Mesothelial cell of epicardium (in vitro differentiated cells): ENCODE results near the gene ADD3. TPM values are rescaled to one million over a fixed set of nuclear protein-coding genes. Genes with fewer than 3 reads are reported as not detected.

Source experiments
- DNase-seq, 2 experiments: peaks; one replicate each; pipeline ENCODE4 v3.0.0; 2021; ENCODE audit warnings: low spot score in 2 of 2; ENCODE audit not compliant: unreplicated experiment in 2 of 2
- H3K27ac Mint-ChIP-seq: 2 replicates; pipeline ENCODE4 v1.8.0; 2021; ENCODE audit warnings: mixed read lengths
- H3K27me3 Mint-ChIP-seq: 2 replicates; pipeline ENCODE4 v1.8.0; 2021; ENCODE audit warnings: low read depth, mixed read lengths
- H3K36me3 Mint-ChIP-seq: 2 replicates; pipeline ENCODE4 v1.8.0; 2021; ENCODE audit warnings: mixed read lengths
- H3K4me1 Mint-ChIP-seq: 2 replicates; pipeline ENCODE4 v1.8.0; 2021; ENCODE audit warnings: mixed read lengths
- H3K4me3 Mint-ChIP-seq: 2 replicates; pipeline ENCODE4 v1.8.0; 2021; ENCODE audit warnings: mild to moderate bottlenecking, moderate library complexity, mixed read lengths
- H3K9me3 Mint-ChIP-seq: 2 replicates; pipeline ENCODE4 v1.8.0; 2021; ENCODE audit warnings: mixed read lengths
- CTCF ChIP-seq: fragments of 200-600 bp; sonication (generic); IDR thresholded peaks from one replicate; pipeline ENCODE4 v1.5.0; 2021; ENCODE audit warnings: antibody characterized with exemption; ENCODE audit not compliant: unreplicated experiment
- total RNA-seq: library from RNA; stranded (reverse); gene quantifications from 3 replicates; pipeline ENCODE4 v1.2.1, GENCODE V29; 2021

ADD3 gene
- total RNA-seq, 1 donor from 2014 or later = 104 TPM

DNA sequence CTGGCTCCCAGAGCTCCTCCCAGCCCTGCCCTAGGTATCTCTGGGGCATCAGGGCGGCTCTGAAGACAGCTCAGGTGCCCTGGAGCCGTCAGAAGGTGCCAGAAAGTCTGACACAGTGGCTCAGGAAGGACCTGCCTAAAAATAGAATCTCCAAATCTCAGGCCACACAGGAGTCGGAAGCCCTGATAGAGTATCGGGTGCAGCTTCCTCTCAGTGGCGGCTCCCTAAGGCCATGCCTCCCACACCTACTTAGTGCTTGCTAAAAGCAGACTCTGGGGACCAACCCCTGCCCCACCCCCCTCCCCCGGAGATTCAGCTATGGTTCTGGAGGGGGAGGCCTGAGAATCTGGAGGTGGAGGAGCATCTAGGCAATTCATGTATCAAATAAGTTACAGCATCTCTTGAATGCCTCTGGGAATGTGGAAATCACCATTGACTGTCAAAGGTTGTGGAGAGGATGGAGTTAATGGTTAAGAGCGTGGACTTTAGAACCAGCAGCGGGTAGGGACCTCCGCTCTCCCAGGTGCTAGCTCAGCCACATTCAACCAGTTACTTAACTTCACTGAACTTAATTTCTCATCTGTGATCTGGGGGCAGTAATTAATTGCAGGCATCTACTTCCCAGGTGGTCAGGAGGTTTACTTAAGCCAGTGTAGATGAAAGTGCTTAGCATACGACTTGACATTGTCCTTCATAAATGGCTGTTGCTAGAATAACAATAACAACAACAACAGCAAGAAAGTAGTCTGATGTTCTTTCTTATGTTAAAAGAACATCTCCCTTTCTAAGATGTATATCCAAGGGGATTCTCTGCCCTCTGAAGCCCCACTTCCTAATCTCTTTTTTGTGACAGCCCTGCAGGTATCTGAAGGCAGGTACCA, 161.1 kb downstream of the ADD3 start:
- Mint-ChIP-seq H3K27me3 (peaks cover 59% of the 10 kb centered on the region), H3K27ac (no peak overlapping the region), H3K36me3 (no peaks in the 10 kb centered on the region), H3K9me3 (no peaks in the 10 kb centered on the region), H3K4me1 (peaks cover 22% of the 10 kb centered on the region), H3K4me3 (peak overlapping the region; percentile 30)
- no peak for DNase-seq
- no peak for TF ChIP-seq CTCF

- Mint-ChIP-seq H3K27ac (no peak overlapping the region), H3K4me3 (no peak overlapping the region), H3K4me1 (peaks cover 22% of the 10 kb centered on the region), H3K9me3 (no peaks in the 10 kb centered on the region), H3K27me3 (peaks cover 59% of the 10 kb centered on the region), H3K36me3 (no peaks in the 10 kb centered on the region)
- no peak for DNase-seq
- TF ChIP-seq CTCF = no peak
These were observed 161.8 kb downstream of the ADD3 start for GRCh38 chr10:110169586-110169985.

GRCh38 chr10:110170142-110170971, 162.6 kb downstream of the ADD3 start:
- no peak for TF ChIP-seq CTCF
- Mint-ChIP-seq H3K36me3 (no peaks in the 10 kb centered on the region), H3K27ac (no peak overlapping the region), H3K27me3 (peaks cover 55% of the 10 kb centered on the region), H3K4me1 (peaks cover 22% of the 10 kb centered on the region), H3K9me3 (no peaks in the 10 kb centered on the region), H3K4me3 (no peak overlapping the region)
- DNase-seq = no peak

DNA sequence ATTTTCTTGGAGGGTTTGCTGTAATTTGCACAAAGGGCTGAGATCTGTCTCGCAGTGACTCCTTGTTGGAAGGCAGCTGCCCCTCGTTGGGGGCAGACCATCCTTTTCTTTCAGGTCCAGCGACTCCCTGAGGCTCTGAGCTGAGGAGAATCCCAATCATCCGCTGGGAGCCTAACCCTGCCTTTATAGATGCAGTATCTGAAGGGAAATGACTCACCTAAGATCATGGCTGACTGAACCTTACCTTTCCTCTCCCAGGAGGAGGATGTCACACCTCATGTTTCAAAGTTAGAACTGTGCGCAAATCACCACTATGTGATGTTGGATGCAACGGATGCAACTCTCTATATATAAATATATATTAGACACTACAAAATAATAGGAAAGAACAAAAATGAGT, 163.2 kb downstream of the ADD3 start:
- no peak overlapping the region for H3K4me3 Mint-ChIP-seq
- no peak for DNase-seq
- TF ChIP-seq CTCF = no peak
- H3K27me3 Mint-ChIP-seq = peaks cover 49% of the 10 kb centered on the region
- H3K4me1 Mint-ChIP-seq = peaks cover 20% of the 10 kb centered on the region
- no peak overlapping the region for H3K27ac Mint-ChIP-seq
- no peaks in the 10 kb centered on the region for H3K36me3 Mint-ChIP-seq
- H3K9me3 Mint-ChIP-seq = no peaks in the 10 kb centered on the region

- TF ChIP-seq CTCF = no peak
- no peak for DNase-seq
- Mint-ChIP-seq H3K27me3 (peaks cover 46% of the 10 kb centered on the region), H3K27ac (no peak overlapping the region), H3K9me3 (no peaks in the 10 kb centered on the region), H3K4me1 (peaks cover 18% of the 10 kb centered on the region), H3K36me3 (no peaks in the 10 kb centered on the region), H3K4me3 (no peak overlapping the region)
These were observed 164.4 kb downstream of the ADD3 start for GRCh38 chr10:110172155-110172554.
